ENCODE measurements around the gene ACTA2.

- TF ChIP-seq POLR2A (IDR thresholded peaks at IDR 0.05) = no peak
- no peak for TF ChIP-seq CTCF (IDR thresholded peaks at IDR 0.05)
Measured at GRCh38 chr10:88964360-88964759, 11.8 kb upstream of the ACTA2 start.

Measured in Peyer's patch (tissue), 4 donors.